ENCODE measurements around the gene NTRK3. TPM values are rescaled to one million over a fixed set of nuclear protein-coding genes. Genes with fewer than 3 reads are reported as not detected.

Gene NTRK3
- total and polyA plus RNA-seq, 12 donors: 1.6 to 8.5 (median 3.3) TPM

DNA sequence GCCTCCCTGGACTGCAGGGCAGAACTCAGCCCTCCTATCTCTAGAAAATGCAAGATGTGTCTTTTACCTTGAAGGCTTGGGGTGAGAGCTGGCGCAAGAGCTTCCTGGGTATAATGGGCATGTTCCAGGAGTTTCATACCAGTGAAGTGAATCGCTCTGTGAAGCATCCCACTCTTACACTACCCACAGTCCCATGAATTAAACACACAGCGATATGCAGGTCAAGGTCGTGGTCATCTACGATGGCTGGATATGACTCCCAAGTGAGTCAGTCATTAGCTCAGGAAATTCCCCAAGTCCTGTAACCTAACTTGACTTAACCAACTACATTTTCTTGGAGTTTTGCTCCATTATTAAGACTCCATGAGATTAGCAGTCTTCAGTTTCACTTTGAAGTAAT lies 439.7 kb downstream of the NTRK3 start:
- 49 to 66% (median 53%) methylated on average over 4 to 5 of the region's 5 CpGs for WGBS, 4 donors
- Histone ChIP-seq H3K27ac (no peak overlapping the region), H3K9me3 (replicated peaks in 1 of 3) (no peaks in the 10 kb centered on the region), H3K4me3 (no peak overlapping the region), H3K4me1 (replicated peaks in 1 of 2) (no peaks in the 10 kb centered on the region), H3K27me3 (no peaks in the 10 kb centered on the region), H3K36me3 (replicated peaks in 1 of 2) (no peaks in the 10 kb centered on the region)
- TF ChIP-seq, protein P1, sequence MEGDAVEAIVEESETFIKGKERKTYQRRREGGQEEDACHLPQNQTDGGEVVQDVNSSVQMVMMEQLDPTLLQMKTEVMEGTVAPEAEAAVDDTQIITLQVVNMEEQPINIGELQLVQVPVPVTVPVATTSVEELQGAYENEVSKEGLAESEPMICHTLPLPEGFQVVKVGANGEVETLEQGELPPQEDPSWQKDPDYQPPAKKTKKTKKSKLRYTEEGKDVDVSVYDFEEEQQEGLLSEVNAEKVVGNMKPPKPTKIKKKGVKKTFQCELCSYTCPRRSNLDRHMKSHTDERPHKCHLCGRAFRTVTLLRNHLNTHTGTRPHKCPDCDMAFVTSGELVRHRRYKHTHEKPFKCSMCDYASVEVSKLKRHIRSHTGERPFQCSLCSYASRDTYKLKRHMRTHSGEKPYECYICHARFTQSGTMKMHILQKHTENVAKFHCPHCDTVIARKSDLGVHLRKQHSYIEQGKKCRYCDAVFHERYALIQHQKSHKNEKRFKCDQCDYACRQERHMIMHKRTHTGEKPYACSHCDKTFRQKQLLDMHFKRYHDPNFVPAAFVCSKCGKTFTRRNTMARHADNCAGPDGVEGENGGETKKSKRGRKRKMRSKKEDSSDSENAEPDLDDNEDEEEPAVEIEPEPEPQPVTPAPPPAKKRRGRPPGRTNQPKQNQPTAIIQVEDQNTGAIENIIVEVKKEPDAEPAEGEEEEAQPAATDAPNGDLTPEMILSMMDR (IDR thresholded peaks at IDR 0.05): no peak
- TF ChIP-seq POLR2A (IDR thresholded peaks at IDR 0.05): no peak
- DNase-seq: peak in 3 of 7 donors; percentile 18 to 22 (median 21)
- intact Hi-C loops (cut with DNase I): no loop called here

GRCh38 chr15:87816016-87816415 lies 440.5 kb downstream of the NTRK3 start:
- Histone ChIP-seq H3K4me1 (replicated peaks in 1 of 2) (no peaks in the 10 kb centered on the region), H3K4me3 (no peak overlapping the region), H3K36me3 (replicated peaks in 1 of 2) (no peaks in the 10 kb centered on the region), H3K9me3 (replicated peaks in 1 of 3) (no peaks in the 10 kb centered on the region), H3K27ac (no peak overlapping the region), H3K27me3 (no peaks in the 10 kb centered on the region)
- DNase-seq: no peak
- intact Hi-C loops (cut with DNase I): no loop called here
- WGBS, 4 donors: 84 to 100% (median 88%) methylated on average over 1 of the region's 1 CpG
- no peak for TF ChIP-seq POLR2A (IDR thresholded peaks at IDR 0.05)
- TF ChIP-seq, protein P1 (IDR thresholded peaks at IDR 0.05): no peak

Small RNA genes lying within 50 kb of the gene (small RNA-seq; reads per million reads assigned to genes)
- gene MED28P6: 0 reads per million in 2 donors

Other genes starting within 250 kb of the NTRK3 start
- gene MRPL46, start 210.6 kb upstream of the NTRK3 start, total RNA-seq: 100 to 1,000 TPM in 1 of 9 donors, 10 to 100 TPM in 8; 35.6 to 194 (median 46.8) TPM
- gene MRPL46, start 210.6 kb upstream of the NTRK3 start, polyA plus RNA-seq: 100 to 1,000 TPM in 1 of 3 donors, 10 to 100 TPM in 2; 31.7 to 103 (median 36.7) TPM
- gene MRPS11, start 211.0 kb upstream of the NTRK3 start, total RNA-seq: 100 to 1,000 TPM in 2 of 9 donors, 10 to 100 TPM in 7; 47.7 to 194 (median 57.2) TPM
- 100 to 1,000 TPM in 1 of 3 donors, 10 to 100 TPM in 2; 41.3 to 121 (median 61.9) TPM for gene MRPS11, start 211.0 kb upstream of the NTRK3 start, polyA plus RNA-seq